Heart right ventricle (tissue), 16 donors: Measurements from ENCODE around the gene HARBI1. TPM values are rescaled to one million over a fixed set of nuclear protein-coding genes. Genes with fewer than 3 reads are reported as not detected.

Experiments used
- ATAC-seq, 8 donors: fragments of 200-7000 bp; cut with Tn5 transposase; one replicate each; pipeline ENCODE4 v1.9.1; 2020; ENCODE audit warnings: mild to moderate bottlenecking in 8 of 8, moderate library complexity in 8 of 8, moderate number of reproducible peaks in 1 of 8
- DNase-seq, 2 donors: peaks; one replicate each; pipeline ENCODE4 v3.0.0-alpha.2; 2020
- H3K27ac ChIP-seq, 10 donors: fragments of 200-600 bp; sonication (generic) in 2 of 10; one replicate each; pipeline versions ENCODE4 v1.5.0 to v1.8.0; 2020 to 2022; ENCODE audit warnings: mild to moderate bottlenecking in 3 of 10
- H3K27me3 ChIP-seq, 7 donors: fragments of 200-600 bp; one replicate each; pipeline ENCODE4 v1.8.0; 2021 to 2022; ENCODE audit warnings: mild to moderate bottlenecking in 2 of 7
- H3K36me3 ChIP-seq, 9 donors: fragments of 200-600 bp; sonication (generic) in 1 of 9; one replicate each; pipeline versions ENCODE4 v1.5.0 to v1.8.0; 2020 to 2022; ENCODE audit warnings: mild to moderate bottlenecking in 2 of 9
- H3K4me1 ChIP-seq, 9 donors: fragments of 200-600 bp; sonication (generic) in 1 of 9; one replicate each; pipeline versions ENCODE4 v1.5.0 to v1.8.0; 2020 to 2022; ENCODE audit warnings: mild to moderate bottlenecking in 4 of 9
- H3K4me3 ChIP-seq, 10 donors: fragments of 200-600 bp; sonication (generic) in 2 of 10; one replicate each; pipeline versions ENCODE4 v1.5.0 to v1.8.0; 2020 to 2022; ENCODE audit warnings: mild to moderate bottlenecking in 7 of 10, moderate library complexity in 2 of 10
- H3K9me3 ChIP-seq, 11 donors: fragments of 200-600 bp in 10 of 11; sonication (generic) in 2 of 11; one replicate each; pipeline versions ENCODE4 v1.5.0 to v1.8.0; 2013 to 2022; ENCODE audit warnings: mild to moderate bottlenecking in 2 of 11, control low read depth in 1 of 11, moderate library complexity in 1 of 11
- WGBS, 2 donors: extraction: QIAGEN DNeasy Blood & Tissue Kit; methylation state at CpG; one replicate each; pipeline ENCODE4 v1.1.7; 2013; ENCODE audit warnings: inconsistent platforms in 1 of 2; 5-methylcytosine and 5-hydroxymethylcytosine counted together
- intact Hi-C, 10 donors: fragments of 100-400 bp; cut with DNase I; formaldehyde crosslinking; loops; one replicate each; pipeline versions ENCODE4 v1.11.1 to v1.14.2; 2022
- polyA plus RNA-seq, 2 donors: library from polyadenylated mRNA; stranded (reverse); fragments of 200-250 nt; gene quantifications; one replicate each; pipeline ENCODE4 v1.2.3, GENCODE V29; 2013
- total RNA-seq, 10 donors: library from RNA; stranded (reverse); fragmentation: NEBNext Ultra II Directional in 3 of 10; extraction: Animal tissue kit (Norgen Biotek cat#: 25700) in 3 of 10; gene quantifications; one replicate each; pipeline versions ENCODE4 v1.2.1 to v1.2.4, GENCODE V29; 2021 to 2023
- TF ChIP-seq, protein P1 (sequence below), 9 donors: fragments of 200-600 bp; sonication (generic) in 2 of 9; IDR thresholded peaks; one replicate each; pipeline versions ENCODE4 v1.5.0 to v1.8.0; 2021 to 2022; ENCODE audit warnings: antibody characterized with exemption in 9 of 9, mild to moderate bottlenecking in 5 of 9, moderate library complexity in 1 of 9
- donor health status: Arrhythmogenic right ventricular cardiomyopathy.
- donor health status: ischemic (EF 13 %, LVEDD 7.1; RV severe dilation, severe dysfunction).
- donor health status: healthy with polysubstance abuse.
- donor health status: DM: no; HTN: yes; CAD: no.
- donor health status: DM: no; HTN: no; CAD: no.
- donor health status: ischemic (EF 25% LVEDD 6.9; RV normal size, moderate dysfunction).
- donor health status: ischemic (EF 25% LVEDD 5.7; RV mildly dilated, moderate dysfunction).
- donor health status: healthy.
- donor health status: DM: yes; HTN: yes; CAD: no.
- donor health status: Ischemic cardiomyopathy.
- donor health status: ischemic (EF 35%, LVEDD 5.7; RV mildly dilated, moderate dysfunction).
- donor health status: nonischemic (EF 11% LVEDD 7.7; RV severe dilation, severe dysfunction).
- donor health status: DM: yes; HTN: yes; CAD: no.
- donor health status: PGD.
- donor health status: ischemic (EF 29% LVEDD 5.4; RV normal size, mild dysfunction).
- donor health status: nonischemic (EF 23%, LVEDD 6.1; RV moderate dilation, normal function).

Gene HARBI1
- total and polyA plus RNA-seq, 12 donors = 1.7 to 4.4 (median 3.0) TPM

- TF ChIP-seq, protein P1, sequence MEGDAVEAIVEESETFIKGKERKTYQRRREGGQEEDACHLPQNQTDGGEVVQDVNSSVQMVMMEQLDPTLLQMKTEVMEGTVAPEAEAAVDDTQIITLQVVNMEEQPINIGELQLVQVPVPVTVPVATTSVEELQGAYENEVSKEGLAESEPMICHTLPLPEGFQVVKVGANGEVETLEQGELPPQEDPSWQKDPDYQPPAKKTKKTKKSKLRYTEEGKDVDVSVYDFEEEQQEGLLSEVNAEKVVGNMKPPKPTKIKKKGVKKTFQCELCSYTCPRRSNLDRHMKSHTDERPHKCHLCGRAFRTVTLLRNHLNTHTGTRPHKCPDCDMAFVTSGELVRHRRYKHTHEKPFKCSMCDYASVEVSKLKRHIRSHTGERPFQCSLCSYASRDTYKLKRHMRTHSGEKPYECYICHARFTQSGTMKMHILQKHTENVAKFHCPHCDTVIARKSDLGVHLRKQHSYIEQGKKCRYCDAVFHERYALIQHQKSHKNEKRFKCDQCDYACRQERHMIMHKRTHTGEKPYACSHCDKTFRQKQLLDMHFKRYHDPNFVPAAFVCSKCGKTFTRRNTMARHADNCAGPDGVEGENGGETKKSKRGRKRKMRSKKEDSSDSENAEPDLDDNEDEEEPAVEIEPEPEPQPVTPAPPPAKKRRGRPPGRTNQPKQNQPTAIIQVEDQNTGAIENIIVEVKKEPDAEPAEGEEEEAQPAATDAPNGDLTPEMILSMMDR (IDR thresholded peaks at IDR 0.05) = no peak
- no peak for ATAC-seq
- WGBS, 2 donors = 96 to 100% methylated on average over 1 of the region's 1 CpG
- Histone ChIP-seq H3K27ac (no peak overlapping the region), H3K9me3 (no peaks in the 10 kb centered on the region), H3K36me3 (peaks cover 0 to 90% (median 13%) of the 10 kb centered on the region in 9 donors), H3K4me3 (no peak overlapping the region), H3K4me1 (peaks cover 0 to 7% (median 0%) of the 10 kb centered on the region in 9 donors), H3K27me3 (no peaks in the 10 kb centered on the region)
- DNase-seq = no peak
- intact Hi-C loops = no loop called here
These were observed 13.2 kb upstream of the HARBI1 start for GRCh38 chr11:46630237-46630636.

- WGBS, 2 donors = 86 to 88% methylated on average over 6 of the region's 6 CpGs
- TF ChIP-seq, protein P1 (IDR thresholded peaks at IDR 0.05) = no peak
- DNase-seq (no peak), ATAC-seq (no peak)
- intact Hi-C loops = no loop called here
- H3K27me3 ChIP-seq = no peaks in the 10 kb centered on the region
- no peak overlapping the region for H3K4me3 ChIP-seq
- H3K4me1 ChIP-seq = peaks cover 0 to 7% (median 0%) of the 10 kb centered on the region in 9 donors
- H3K9me3 ChIP-seq = no peaks in the 10 kb centered on the region
- peaks cover 0 to 94% (median 26%) of the 10 kb centered on the region in 9 donors for H3K36me3 ChIP-seq
- no peak overlapping the region for H3K27ac ChIP-seq
These were observed 11.9 kb upstream of the HARBI1 start for GRCh38 chr11:46628961-46629360.

DNA sequence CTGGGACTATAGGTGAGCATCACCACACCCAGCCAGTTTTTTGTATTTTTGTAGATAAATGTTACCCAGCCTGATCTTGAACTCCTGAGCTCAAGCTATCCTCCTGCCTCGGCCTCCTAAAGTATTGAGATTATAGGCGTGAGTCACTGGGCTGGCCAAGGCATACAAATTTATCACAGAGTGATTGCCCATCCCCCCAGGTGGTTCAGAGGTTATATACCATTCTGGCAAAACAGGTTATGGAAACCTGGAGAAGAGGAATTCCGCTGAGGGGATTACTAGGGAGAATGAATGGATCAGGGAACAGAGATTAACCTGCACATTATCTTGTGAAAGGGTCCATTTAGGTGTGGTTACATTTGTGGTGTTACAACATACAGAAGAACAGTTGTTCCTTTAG is 8.4 kb upstream of the HARBI1 start:
- no peak overlapping the region for H3K4me3 ChIP-seq
- peaks cover 0 to 10% (median 0%) of the 10 kb centered on the region in 9 donors for H3K4me1 ChIP-seq
- intact Hi-C loops = no loop called here
- no peak overlapping the region for H3K27ac ChIP-seq
- H3K27me3 ChIP-seq = no peaks in the 10 kb centered on the region
- TF ChIP-seq, protein P1 (IDR thresholded peaks at IDR 0.05) = no peak
- ATAC-seq = no peak
- WGBS, 2 donors = 96 to 98% methylated on average over 3 of the region's 3 CpGs
- no peaks in the 10 kb centered on the region for H3K9me3 ChIP-seq
- DNase-seq = no peak
- peaks cover 0 to 97% (median 27%) of the 10 kb centered on the region in 9 donors for H3K36me3 ChIP-seq

GRCh38 chr11:46618837-46619236 is 1.8 kb upstream of the HARBI1 start:
- no peak for ATAC-seq
- peak overlapping the region in 7 of 10 donors; percentile 74 to 100 (median 98) for H3K4me3 ChIP-seq
- H3K9me3 ChIP-seq = no peaks in the 10 kb centered on the region
- intact Hi-C loops = loop anchor here in 4 of 10 donors (5.0 to 10.0 kb wide), 4 partner anchors 48 to 234 kb away; partner anchors contain the start of genes MDK (in 3 of the 4) and CHRM4 (in 1 of the 4)
- TF ChIP-seq, protein P1 (IDR thresholded peaks at IDR 0.05) = no peak
- H3K36me3 ChIP-seq = peaks cover 0 to 46% (median 3%) of the 10 kb centered on the region in 9 donors
- H3K27me3 ChIP-seq = no peaks in the 10 kb centered on the region
- no peak for DNase-seq
- WGBS, 2 donors = 56 to 78% methylated on average over 6 of the region's 6 CpGs
- H3K27ac ChIP-seq = peak overlapping the region in 1 of 10 donors; percentile 98
- H3K4me1 ChIP-seq = peaks cover 0 to 57% (median 39%) of the 10 kb centered on the region in 9 donors
